Embryonic facial prominence (tissue), 1 donor: ENCODE data around the gene LRP2.

Experiments used
- DNase-seq: peaks from one replicate; pipeline ENCODE4 v3.0.0-alpha.2; 2016; ENCODE audit errors: extremely low spot score

Gene LRP2

GRCh38 chr2:169129703-169130243 is 232.6 kb downstream of the LRP2 start:
- no peak for DNase-seq

- no peak for DNase-seq
Observed at GRCh38 chr2:169119851-169120250, 242.5 kb downstream of the LRP2 start.

GRCh38 chr2:169119123-169119760 is 243.1 kb downstream of the LRP2 start:
- DNase-seq: no peak

- DNase-seq: no peak
Observed at GRCh38 chr2:169118060-169118459, 244.3 kb downstream of the LRP2 start.

GRCh38 chr2:169116993-169117392 is 245.3 kb downstream of the LRP2 start:
- no peak for DNase-seq

GRCh38 chr2:169116327-169116726 is 246.0 kb downstream of the LRP2 start:
- DNase-seq: no peak

- no peak for DNase-seq
Observed at GRCh38 chr2:169114056-169114455, 248.3 kb downstream of the LRP2 start.

- DNase-seq: no peak
Observed at GRCh38 chr2:169112841-169113240, 249.5 kb downstream of the LRP2 start.

GRCh38 chr2:169110916-169111315 is 251.4 kb downstream of the LRP2 start:
- no peak for DNase-seq

GRCh38 chr2:169110419-169110818 is 251.9 kb downstream of the LRP2 start:
- DNase-seq: no peak

GRCh38 chr2:169109502-169110409 is 252.6 kb downstream of the LRP2 start:
- peak; percentile 58 for DNase-seq

GRCh38 chr2:169108099-169108884 is 254.0 kb downstream of the LRP2 start:
- no peak for DNase-seq

GRCh38 chr2:169107645-169108044 is 254.7 kb downstream of the LRP2 start:
- DNase-seq: no peak

GRCh38 chr2:169106563-169107545 is 255.5 kb downstream of the LRP2 start:
- no peak for DNase-seq

- no peak for DNase-seq
Observed at GRCh38 chr2:169106134-169106533, 256.2 kb downstream of the LRP2 start.

- no peak for DNase-seq
Observed at GRCh38 chr2:169105476-169105875, 256.9 kb downstream of the LRP2 start.

- DNase-seq: no peak
Observed at GRCh38 chr2:169104848-169105247, 257.5 kb downstream of the LRP2 start.

- DNase-seq: no peak
Observed at GRCh38 chr2:169095621-169096105, 266.7 kb downstream of the LRP2 start.

GRCh38 chr2:169094676-169095075 is 267.7 kb downstream of the LRP2 start:
- DNase-seq: no peak

- no peak for DNase-seq
Observed at GRCh38 chr2:169093535-169093934, 268.8 kb downstream of the LRP2 start.
